DMS153 treated with DMSO at 0.1 percent for 48 hours (cell line): ENCODE data around the gene PDCD7.
"Not testable (repeated sequence)": the region's sequence is repeated elsewhere in the genome, so short reads cannot be mapped to it uniquely, and the experiment has no call there.

Experiments
- DNase-seq: peaks from one replicate; lab custom pipeline; 2025; ENCODE audit not compliant: unreplicated experiment; lab: John Stamatoyannopoulos, UW

The PDCD7 gene

GRCh38 chr15:65076486-65077290 lies 56.9 kb downstream of the PDCD7 start, which contains the start of gene KBTBD13:
Gene KBTBD13 (plus strand): TSS chr15:65076746. CDS start chr15:65076816, 70 bp downstream.
- no peak for DNase-seq

- not testable (repeated sequence) for DNase-seq
These were observed 57.8 kb downstream of the PDCD7 start for GRCh38 chr15:65075607-65076395.

GRCh38 chr15:65074946-65075345 lies 58.7 kb downstream of the PDCD7 start:
- DNase-seq: not testable (repeated sequence)

- no peak for DNase-seq
These were observed 61.0 kb downstream of the PDCD7 start for GRCh38 chr15:65072617-65073016.

DNA sequence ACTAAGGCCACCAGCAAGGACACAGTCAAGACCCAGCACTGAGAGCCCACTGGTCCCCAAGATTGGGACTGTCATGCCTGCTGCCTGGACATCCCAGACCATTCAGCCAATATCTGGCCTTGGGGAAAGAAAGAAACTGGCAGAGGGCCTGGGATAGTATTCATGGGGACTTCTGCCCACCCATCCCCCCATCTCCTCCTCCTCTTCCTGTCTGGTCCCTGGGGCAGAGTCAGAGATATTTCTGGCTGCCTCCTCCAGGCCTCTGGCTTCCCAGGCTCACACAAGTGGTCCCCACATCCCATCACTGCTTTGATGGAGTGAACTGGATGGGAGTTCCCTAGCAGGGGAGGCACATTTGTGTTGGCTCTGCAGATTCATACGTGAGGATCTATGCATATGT lies 61.6 kb downstream of the PDCD7 start:
- no peak for DNase-seq

GRCh38 chr15:65071381-65071811 lies 62.2 kb downstream of the PDCD7 start:
- no peak for DNase-seq

GRCh38 chr15:65069779-65070546 lies 63.6 kb downstream of the PDCD7 start:
- DNase-seq: no peak

DNA sequence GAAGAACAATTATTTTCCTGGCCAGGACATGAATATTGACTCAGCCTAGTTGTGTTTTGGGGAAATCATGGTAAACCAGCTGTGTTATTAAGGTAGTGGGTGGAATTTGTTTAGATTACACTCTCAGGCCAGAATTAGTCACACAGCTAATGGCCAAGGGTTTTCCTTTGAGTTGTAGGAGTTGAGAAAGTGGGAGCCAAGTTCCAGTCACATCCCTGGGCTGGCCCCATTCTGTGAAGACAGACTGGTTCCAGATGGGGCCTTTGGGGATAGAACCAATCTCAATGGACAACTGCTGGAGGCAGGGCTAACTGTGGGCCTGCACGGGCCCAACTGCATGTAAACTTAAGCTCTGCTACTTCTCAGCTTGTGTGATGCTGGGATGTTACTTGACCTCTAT lies 64.4 kb downstream of the PDCD7 start:
- no peak for DNase-seq

- DNase-seq: no peak
These were observed 65.2 kb downstream of the PDCD7 start for GRCh38 chr15:65068403-65068788.

DNA sequence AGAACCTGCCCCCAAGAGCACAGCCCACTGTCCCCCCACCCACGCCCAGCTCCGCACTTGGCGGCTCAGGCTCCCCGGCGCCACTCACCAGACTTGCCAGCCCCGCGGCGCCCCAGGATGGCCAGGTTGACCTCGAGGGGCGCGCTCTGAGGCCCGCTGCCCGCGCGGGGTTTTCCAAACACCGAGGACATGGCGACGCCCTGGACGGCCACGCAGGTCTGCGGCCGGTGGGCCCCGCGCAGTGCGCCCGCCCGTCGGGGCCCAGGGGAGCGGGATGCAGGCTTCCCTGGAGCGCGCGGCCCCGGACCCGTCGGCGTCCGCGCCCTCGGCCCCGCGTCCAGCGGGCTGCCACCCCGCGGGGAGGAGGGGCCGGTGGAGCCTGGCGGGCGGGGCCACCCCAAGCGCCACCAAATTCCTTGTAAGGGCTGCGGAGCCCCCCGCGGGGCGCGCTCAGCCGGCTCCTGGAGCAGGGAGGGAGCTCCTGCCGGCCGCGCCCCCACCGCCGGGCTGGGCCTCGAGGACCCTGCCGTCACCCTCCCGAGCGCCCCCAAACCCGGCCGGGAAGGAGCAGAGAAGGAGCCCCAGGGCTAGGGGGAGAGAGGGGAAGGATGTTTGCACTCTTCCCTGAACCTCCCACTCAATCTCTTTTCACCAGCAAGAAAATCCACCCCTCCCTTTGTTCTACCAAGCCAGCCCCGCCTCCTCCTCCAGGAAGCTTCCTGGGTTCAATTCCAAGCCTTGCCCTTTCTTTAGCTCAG lies 65.8 kb downstream of the PDCD7 start, which contains the start of gene RASL12:
RASL12 (minus strand) TSS at position 347 of the 758 bp plus-strand sequence; CDS start at position 191, 156 bp downstream.
- no peak for DNase-seq
